CD4-positive, alpha-beta memory T cell (primary cell): Measurements from ENCODE around the gene AP5Z1. TPM values are rescaled to one million over a fixed set of nuclear protein-coding genes. Genes with fewer than 3 reads are reported as not detected.

ENCODE experiments used
- CTCF ChIA-PET: fragments of 350-600 bp; sonication (Branson Sonifier 250); formaldehyde crosslinking; loops from one replicate; lab custom pipeline; 2021; ENCODE audit warnings: inconsistent platforms; ENCODE audit not compliant: partially characterized antibody; lab: Charles Lee
- POLR2A ChIA-PET: fragments of 350-600 bp; sonication (Branson Sonifier 250); formaldehyde crosslinking; loops from one replicate; lab custom pipeline; 2021; ENCODE audit not compliant: partially characterized antibody; lab: Charles Lee
- DNase-seq, 5 donors: peaks; one replicate each; pipeline versions ENCODE4 v3.0.0 to v3.0.0-alpha.2; 2020 to 2022; ENCODE audit warnings: mixed read lengths in 1 of 5
- H3K27ac ChIP-seq: one replicate; pipeline ENCODE4 v1.7.0; 2013; ENCODE audit warnings: low read depth, low read length
- H3K27me3 ChIP-seq: 2 replicates; pipeline ENCODE4 v1.7.0; 2013; ENCODE audit warnings: mild to moderate bottlenecking, low read length, moderate library complexity; ENCODE audit not compliant: insufficient read depth
- H3K36me3 ChIP-seq: 2 replicates; pipeline ENCODE4 v1.7.0; 2013; ENCODE audit warnings: mild to moderate bottlenecking, low read length, moderate library complexity; ENCODE audit not compliant: insufficient read depth
- H3K4me1 ChIP-seq: 2 replicates; pipeline ENCODE4 v1.7.0; 2013; ENCODE audit warnings: mild to moderate bottlenecking, low read length, moderate library complexity; ENCODE audit not compliant: insufficient read depth
- H3K4me3 ChIP-seq, 2 donors: one replicate each; pipeline ENCODE4 v1.7.0; 2013; ENCODE audit warnings: low read length in 2 of 2, mild to moderate bottlenecking in 1 of 2
- H3K9me3 ChIP-seq, 2 donors: one replicate each; pipeline ENCODE4 v1.7.0; 2013; ENCODE audit warnings: low read length in 2 of 2, control low read depth in 1 of 2; ENCODE audit not compliant: control insufficient read depth in 1 of 2
- H3K27ac Mint-ChIP-seq, 7 donors: one replicate each; pipeline ENCODE4 v1.8.0; 2020 to 2021; ENCODE audit warnings: mixed read lengths in 7 of 7, mild to moderate bottlenecking in 6 of 7, inconsistent platforms in 3 of 7, moderate library complexity in 3 of 7
- H3K27me3 Mint-ChIP-seq, 2 donors: one replicate each; pipeline ENCODE4 v1.8.0; 2020 to 2021; ENCODE audit warnings: mixed read lengths in 2 of 2
- H3K36me3 Mint-ChIP-seq, 2 donors: one replicate each; pipeline ENCODE4 v1.8.0; 2020 to 2021; ENCODE audit warnings: mixed read lengths in 2 of 2, inconsistent platforms in 1 of 2, mild to moderate bottlenecking in 1 of 2
- H3K4me1 Mint-ChIP-seq, 4 donors: one replicate each; pipeline ENCODE4 v1.8.0; 2020 to 2021; ENCODE audit warnings: mixed read lengths in 4 of 4, mild to moderate bottlenecking in 1 of 4
- H3K4me3 Mint-ChIP-seq, 8 donors: one replicate each; pipeline ENCODE4 v1.8.0; 2020 to 2021; ENCODE audit warnings: mixed read lengths in 8 of 8, mild to moderate bottlenecking in 7 of 8, moderate library complexity in 6 of 8, inconsistent platforms in 3 of 8
- H3K9me3 Mint-ChIP-seq, 8 donors: one replicate each; pipeline ENCODE4 v1.8.0; 2020 to 2021; ENCODE audit warnings: mixed read lengths in 8 of 8, mild to moderate bottlenecking in 5 of 8, inconsistent platforms in 3 of 8, moderate library complexity in 1 of 8
- intact Hi-C: fragments of 100-400 bp; cut with micrococcal nuclease; formaldehyde crosslinking; loops from one replicate; pipeline ENCODE4 v1.15.1; 2023
- polyA plus RNA-seq, 2 donors: library from polyadenylated mRNA; unstranded; fragments of 300-500 nt; fragmentation: Illumina TruSeq; gene quantifications; one replicate each; pipeline ENCODE4 v1.2.3, GENCODE V29; 2021
- total RNA-seq, 2 experiments: library from RNA; stranded (reverse); gene quantifications; one replicate each; pipeline ENCODE4 v1.2.3, GENCODE V29; 2021

The AP5Z1 gene
- total and polyA plus RNA-seq, 4 experiments from 2014 or later = 29.1 to 103 (median 70.4) TPM

DNA sequence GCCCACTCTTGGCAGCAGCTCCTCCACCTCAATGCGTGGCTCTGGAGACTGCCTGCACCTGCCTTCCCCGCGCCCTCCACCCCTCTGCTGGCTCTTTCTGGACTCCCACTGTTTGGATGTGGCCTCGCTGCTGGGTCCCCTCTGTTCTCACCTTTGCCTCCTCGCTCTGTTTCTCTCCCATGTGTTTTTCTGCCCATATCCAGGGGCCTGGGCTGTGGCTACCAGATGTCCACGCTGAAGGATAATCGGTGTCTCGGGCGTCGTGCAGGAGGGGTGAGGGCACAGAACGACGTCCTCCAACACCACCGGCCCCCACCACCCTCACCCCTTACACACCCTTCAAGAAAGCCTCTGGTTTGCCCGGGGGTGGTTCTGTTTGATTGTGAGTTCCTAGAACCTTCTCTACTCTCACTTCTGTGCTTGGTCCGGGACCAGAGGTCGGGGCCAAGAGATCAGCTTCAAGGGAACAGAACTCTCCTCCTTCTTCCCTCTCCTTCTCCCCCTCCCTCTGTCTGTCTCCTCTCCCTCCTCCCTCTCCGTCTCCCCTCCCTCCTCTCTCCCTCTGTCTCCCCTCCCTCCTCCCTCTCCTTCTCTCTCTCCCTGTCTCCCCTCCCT is 31.7 kb downstream of the AP5Z1 start:
- H3K9me3 ChIP-seq = no peaks in the 10 kb centered on the region
- Mint-ChIP-seq H3K36me3 (no peaks in the 10 kb centered on the region), H3K9me3 (no peaks in the 10 kb centered on the region), H3K4me3 (no peak overlapping the region), H3K4me1 (peaks cover 4 to 12% (median 7%) of the 10 kb centered on the region in 4 donors), H3K27ac (peak overlapping the region in 1 of 7 donors; percentile 19), H3K27me3 (peaks cover 3% of the 10 kb centered on the region in 2 donors)
- no peaks in the 10 kb centered on the region for H3K36me3 ChIP-seq
- no peaks in the 10 kb centered on the region for H3K27me3 ChIP-seq
- DNase-seq = no peak
- H3K4me3 ChIP-seq = no peak overlapping the region
- H3K27ac ChIP-seq = no peak overlapping the region
- ChIA-PET POLR2A (no interaction called here), CTCF (interaction anchor here (1.0 kb wide), 1 partner anchor 15 kb away, joined by 3 read pairs; no protein-coding TSS in a partner anchor)
- intact Hi-C loops = no loop called here
- peaks cover 3% of the 10 kb centered on the region for H3K4me1 ChIP-seq

DNA sequence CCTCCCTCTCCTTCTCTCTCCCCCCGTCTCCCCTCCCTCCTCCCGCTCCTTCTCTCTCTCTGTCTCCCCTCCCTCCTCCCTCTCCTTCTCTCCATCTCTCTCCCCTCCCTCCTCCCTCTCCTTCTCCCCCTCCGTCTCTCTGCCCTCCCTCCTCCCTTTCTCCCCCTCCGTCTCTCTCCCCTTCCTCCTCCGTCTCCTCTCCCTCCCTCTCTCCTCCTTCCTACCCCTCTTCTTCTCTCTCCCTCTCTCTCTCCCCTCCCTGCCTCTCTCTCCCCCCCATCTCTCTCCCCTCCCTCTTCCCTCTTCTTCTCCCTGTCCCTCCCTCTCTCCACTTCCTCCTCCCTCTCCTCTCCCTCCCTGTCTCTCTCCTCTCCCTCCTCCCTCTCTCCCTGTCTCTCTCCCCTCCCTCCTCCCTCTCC is 32.2 kb downstream of the AP5Z1 start:
- ChIA-PET CTCF (interaction anchor here (1.1 kb wide), 1 partner anchor 9 kb away, joined by 4 read pairs; no protein-coding TSS in a partner anchor), POLR2A (no interaction called here)
- Mint-ChIP-seq H3K9me3 (peaks cover 0 to under 1% (median 0%) of the 10 kb centered on the region in 8 donors), H3K4me3 (no peak overlapping the region), H3K36me3 (no peaks in the 10 kb centered on the region), H3K4me1 (peaks cover 4 to 12% (median 7%) of the 10 kb centered on the region in 4 donors), H3K27ac (no peak overlapping the region), H3K27me3 (peaks cover 4 to 5% of the 10 kb centered on the region in 2 donors)
- no peak overlapping the region for H3K27ac ChIP-seq
- H3K36me3 ChIP-seq = no peaks in the 10 kb centered on the region
- DNase-seq = no peak
- H3K4me1 ChIP-seq = peaks cover 3% of the 10 kb centered on the region
- H3K27me3 ChIP-seq = no peaks in the 10 kb centered on the region
- H3K9me3 ChIP-seq = no peaks in the 10 kb centered on the region
- H3K4me3 ChIP-seq = no peak overlapping the region
- intact Hi-C loops = no loop called here

DNA sequence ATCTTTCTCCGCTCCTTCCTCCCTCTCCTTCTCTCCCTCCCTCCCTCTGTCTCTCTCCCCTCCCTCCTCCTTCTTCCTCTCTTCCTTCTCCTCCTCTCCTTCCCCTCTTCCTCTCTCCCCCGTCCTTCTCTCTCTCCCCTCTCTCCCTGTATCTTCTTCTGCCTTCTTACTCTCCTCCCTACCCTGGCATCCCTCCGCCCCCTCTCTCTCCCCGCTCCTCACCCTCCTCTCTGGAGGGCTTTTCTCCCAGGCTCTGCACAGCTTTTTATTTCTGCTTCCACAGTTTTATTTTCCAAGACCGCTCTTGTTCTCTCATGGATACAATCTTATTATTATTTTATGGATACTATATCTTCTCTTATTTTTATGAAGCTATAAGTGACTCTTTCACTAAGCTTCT is 32.6 kb downstream of the AP5Z1 start:
- H3K9me3 Mint-ChIP-seq = peaks cover 0 to 2% (median 0%) of the 10 kb centered on the region in 8 donors
- H3K27me3 ChIP-seq = no peaks in the 10 kb centered on the region
- no peaks in the 10 kb centered on the region for H3K36me3 ChIP-seq
- peaks cover 5 to 7% of the 10 kb centered on the region in 2 donors for H3K27me3 Mint-ChIP-seq
- no peaks in the 10 kb centered on the region for H3K9me3 ChIP-seq
- intact Hi-C loops = no loop called here
- no peak overlapping the region for H3K4me3 ChIP-seq
- POLR2A ChIA-PET = no interaction called here
- no peak overlapping the region for H3K27ac Mint-ChIP-seq
- CTCF ChIA-PET = interaction anchor here (1.1 kb wide), 1 partner anchor 10 kb away, joined by 4 read pairs; no protein-coding TSS in a partner anchor
- peaks cover 3% of the 10 kb centered on the region for H3K4me1 ChIP-seq
- peaks cover 4 to 12% (median 8%) of the 10 kb centered on the region in 4 donors for H3K4me1 Mint-ChIP-seq
- H3K27ac ChIP-seq = no peak overlapping the region
- H3K4me3 Mint-ChIP-seq = no peak overlapping the region
- DNase-seq = no peak
- H3K36me3 Mint-ChIP-seq = no peaks in the 10 kb centered on the region

DNA sequence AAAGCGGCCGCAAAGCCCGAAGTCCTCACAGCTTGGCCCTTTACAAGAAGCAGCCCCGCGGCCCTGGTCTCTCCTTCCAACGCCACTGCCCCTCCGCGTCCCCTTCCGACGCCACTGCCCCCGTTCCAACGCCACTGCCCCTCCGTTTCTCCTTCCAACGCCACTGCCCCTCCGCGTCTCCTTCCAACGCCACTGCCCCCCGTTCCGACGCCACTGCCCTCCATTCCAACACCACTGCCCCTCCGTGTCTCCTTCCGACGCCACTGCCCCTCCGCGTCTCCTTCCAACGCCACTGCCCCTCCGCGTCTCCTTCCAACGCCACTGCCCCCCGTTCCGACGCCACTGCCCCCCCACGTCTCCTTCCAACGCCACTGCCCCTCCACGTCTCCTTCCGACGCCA is 33.1 kb downstream of the AP5Z1 start:
- Histone ChIP-seq H3K27me3 (no peaks in the 10 kb centered on the region), H3K4me3 (no peak overlapping the region), H3K36me3 (no peaks in the 10 kb centered on the region), H3K4me1 (peaks cover 3% of the 10 kb centered on the region), H3K9me3 (no peaks in the 10 kb centered on the region), H3K27ac (no peak overlapping the region)
- Mint-ChIP-seq H3K27me3 (peaks cover 9 to 12% of the 10 kb centered on the region in 2 donors), H3K4me1 (peaks cover 4 to 12% (median 8%) of the 10 kb centered on the region in 4 donors), H3K36me3 (no peaks in the 10 kb centered on the region), H3K9me3 (peaks cover 0 to 2% (median 0%) of the 10 kb centered on the region in 8 donors), H3K4me3 (peak overlapping the region in 1 of 8 donors; percentile 63), H3K27ac (no peak overlapping the region)
- no peak for DNase-seq
- intact Hi-C loops = no loop called here
- POLR2A ChIA-PET = interaction anchor here (1.5 kb wide), 1 partner anchor 33 kb away, joined by 4 read pairs; the partner anchor contains the start of gene AP5Z1
- CTCF ChIA-PET = interaction anchor here (1.1 kb wide), 1 partner anchor 10 kb away, joined by 4 read pairs; no protein-coding TSS in a partner anchor

DNA sequence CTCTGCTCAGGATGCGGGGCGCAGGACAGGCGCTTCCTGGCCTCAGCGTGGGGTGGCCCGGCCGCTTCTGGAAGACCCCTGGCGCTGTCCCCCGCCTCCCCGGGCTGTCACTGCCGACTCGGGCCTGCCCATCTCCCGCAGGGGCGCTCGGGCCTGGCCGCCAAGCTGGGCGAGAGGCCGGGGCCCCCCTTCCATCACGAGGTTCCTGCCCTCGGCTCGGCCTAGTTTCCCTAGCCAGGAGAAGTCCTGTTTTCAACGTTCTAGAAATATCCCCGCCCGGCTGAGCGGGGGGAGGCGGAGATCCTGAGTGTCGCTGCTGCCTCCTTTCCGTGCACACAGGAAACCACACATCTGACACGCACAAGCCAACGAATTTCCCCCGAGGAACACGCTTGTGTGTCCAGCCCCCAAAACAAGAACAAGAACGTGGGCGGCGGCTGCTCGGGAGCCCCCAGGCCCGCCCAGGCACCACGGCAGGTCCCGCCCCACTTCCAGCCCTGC is 33.7 kb downstream of the AP5Z1 start:
- Histone ChIP-seq H3K4me1 (peaks cover 3% of the 10 kb centered on the region), H3K9me3 (no peaks in the 10 kb centered on the region), H3K27me3 (no peaks in the 10 kb centered on the region), H3K27ac (no peak overlapping the region), H3K36me3 (no peaks in the 10 kb centered on the region), H3K4me3 (no peak overlapping the region)
- peak in 3 of 5 donors; percentile 16 to 34 (median 24) for DNase-seq
- peaks cover 13 to 16% of the 10 kb centered on the region in 2 donors for H3K27me3 Mint-ChIP-seq
- H3K9me3 Mint-ChIP-seq = peaks cover 0 to 2% (median 0%) of the 10 kb centered on the region in 8 donors
- ChIA-PET CTCF (interaction anchor here (1.1 to 1.2 kb wide), 2 partner anchors 12 to 198 kb away, joined by 3 read pairs; no protein-coding TSS in a partner anchor), POLR2A (interaction anchor here (1.5 kb wide), 1 partner anchor 34 kb away, joined by 4 read pairs; the partner anchor contains the start of gene AP5Z1)
- intact Hi-C loops = no loop called here
- H3K4me3 Mint-ChIP-seq = peak overlapping the region; percentile 69 to 89 (median 80)
- H3K36me3 Mint-ChIP-seq = no peaks in the 10 kb centered on the region
- peak overlapping the region in 2 of 7 donors; percentile 50 to 70 for H3K27ac Mint-ChIP-seq
- peaks cover 4 to 12% (median 8%) of the 10 kb centered on the region in 4 donors for H3K4me1 Mint-ChIP-seq

DNA sequence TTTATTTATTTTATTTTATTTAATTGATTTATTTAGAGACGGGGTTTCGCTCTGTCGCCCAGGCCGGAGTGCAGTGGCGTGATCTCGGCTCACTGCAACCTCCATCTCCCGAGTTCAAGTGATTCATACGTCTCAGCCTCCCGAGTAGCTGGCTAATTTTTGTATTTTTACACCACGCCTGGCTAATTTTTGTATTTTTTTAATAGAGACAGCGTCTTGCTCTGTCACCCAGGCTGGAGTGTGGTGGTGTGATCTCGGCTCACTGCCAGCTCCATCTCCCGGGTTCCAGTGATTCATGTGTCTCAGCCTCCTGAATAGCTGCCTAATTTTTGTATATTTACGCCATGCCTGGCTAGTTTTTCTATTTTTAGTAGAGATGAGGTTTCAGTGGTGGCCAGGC is 34.2 kb downstream of the AP5Z1 start:
- H3K27me3 ChIP-seq = peaks cover 4% of the 10 kb centered on the region
- no peak overlapping the region for H3K4me3 ChIP-seq
- POLR2A ChIA-PET = interaction anchor here (1.5 kb wide), 1 partner anchor 34 kb away, joined by 4 read pairs; the partner anchor contains the start of gene AP5Z1
- DNase-seq = no peak
- intact Hi-C loops = no loop called here
- peaks cover 4 to 12% (median 8%) of the 10 kb centered on the region in 4 donors for H3K4me1 Mint-ChIP-seq
- H3K27ac Mint-ChIP-seq = no peak overlapping the region
- H3K36me3 Mint-ChIP-seq = no peaks in the 10 kb centered on the region
- no peak overlapping the region for H3K27ac ChIP-seq
- peak overlapping the region in 6 of 8 donors; percentile 46 to 73 (median 59) for H3K4me3 Mint-ChIP-seq
- H3K4me1 ChIP-seq = peaks cover 3% of the 10 kb centered on the region
- peaks cover 0 to 2% (median 0%) of the 10 kb centered on the region in 8 donors for H3K9me3 Mint-ChIP-seq
- CTCF ChIA-PET = interaction anchor here (1.1 to 1.2 kb wide), 2 partner anchors 13 to 198 kb away, joined by 3 read pairs; no protein-coding TSS in a partner anchor
- H3K36me3 ChIP-seq = no peaks in the 10 kb centered on the region
- no peaks in the 10 kb centered on the region for H3K9me3 ChIP-seq
- peaks cover 16 to 18% of the 10 kb centered on the region in 2 donors for H3K27me3 Mint-ChIP-seq

DNA sequence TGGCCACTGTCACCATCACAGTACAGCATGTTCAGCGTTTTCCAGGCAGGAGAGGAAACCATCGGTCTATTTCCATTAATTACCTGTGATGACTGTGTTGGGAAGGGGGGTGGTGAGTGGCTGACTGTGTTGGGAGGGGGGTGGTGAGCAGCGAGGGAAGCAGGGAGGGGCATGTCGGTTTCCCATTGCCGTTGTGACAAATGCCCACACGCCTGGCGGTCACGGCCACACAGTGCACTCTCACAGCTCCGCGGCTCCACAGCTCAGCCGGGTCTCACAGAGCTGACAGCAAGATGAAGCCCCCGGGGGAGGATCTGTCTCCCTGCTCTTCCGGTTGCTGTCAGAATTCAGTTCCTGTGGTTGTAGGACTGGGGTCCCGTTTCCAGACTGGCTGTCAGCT is 39.0 kb downstream of the AP5Z1 start:
- ChIA-PET POLR2A (no interaction called here), CTCF (no interaction called here)
- intact Hi-C loops = no loop called here
- Histone ChIP-seq H3K9me3 (no peaks in the 10 kb centered on the region), H3K4me1 (peaks cover 3% of the 10 kb centered on the region), H3K27ac (no peak overlapping the region), H3K36me3 (no peaks in the 10 kb centered on the region), H3K27me3 (peaks cover 4% of the 10 kb centered on the region), H3K4me3 (no peak overlapping the region)
- Mint-ChIP-seq H3K4me3 (no peak overlapping the region), H3K27me3 (peaks cover 13 to 20% of the 10 kb centered on the region in 2 donors), H3K4me1 (peaks cover 2 to 8% (median 4%) of the 10 kb centered on the region in 4 donors), H3K36me3 (no peaks in the 10 kb centered on the region), H3K9me3 (peaks cover 0 to 2% (median 0%) of the 10 kb centered on the region in 8 donors), H3K27ac (no peak overlapping the region)
- no peak for DNase-seq
